GM23248 (cell line): ENCODE measurements around the gene RTN4RL1.

Experiments used
- EZH2 ChIP-seq: fragments of 200-600 bp; sonication (generic); IDR thresholded peaks from 2 replicates; pipeline ENCODE4 v1.6.1; 2018; ENCODE audit warnings: antibody characterized with exemption, mild to moderate bottlenecking; ENCODE audit not compliant: insufficient read depth, poor library complexity, severe bottlenecking
- EZH2phosphoT487 ChIP-seq: fragments of 200-600 bp; sonication (generic); IDR thresholded peaks from 2 replicates; pipeline ENCODE4 v1.6.1; 2018; ENCODE audit warnings: antibody characterized with exemption, moderate library complexity, mild to moderate bottlenecking, low read depth; ENCODE audit not compliant: insufficient read depth

DNA sequence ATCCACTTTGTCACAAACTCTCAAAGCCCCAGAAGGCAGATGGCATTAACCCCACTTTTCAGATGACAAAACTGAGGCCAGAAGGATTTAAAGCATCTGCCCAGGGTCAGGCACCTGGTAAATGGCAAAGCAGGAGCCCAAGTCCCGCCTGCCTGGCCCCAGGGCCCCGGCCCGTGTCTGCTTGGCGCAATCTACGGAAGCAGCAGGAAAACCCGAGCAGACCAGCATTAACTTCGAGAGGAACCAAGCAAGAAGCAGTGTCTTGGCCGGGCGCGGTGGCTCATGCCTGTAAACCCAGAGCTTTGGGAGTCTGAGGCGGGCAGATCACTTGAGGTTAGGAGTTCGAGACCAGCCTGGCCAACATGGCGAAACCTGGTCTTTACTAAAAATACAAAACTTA is 21.6 kb downstream of the RTN4RL1 start:
- TF ChIP-seq EZH2 (no peak), EZH2phosphoT487 (no peak)
